Stomach (tissue), 4 donors: Measurements from ENCODE around the gene SNRPD2.

Source experiments
- EP300 ChIP-seq: sonication (generic); formaldehyde crosslinking; IDR thresholded peaks from one replicate; pipeline ENCODE4 v1.6.1; 2017; ENCODE audit warnings: antibody characterized with exemption
- POLR2A ChIP-seq, 4 donors: fragments of 450-650 bp; IDR thresholded peaks; one replicate each; pipeline ENCODE4 v1.6.1; 2016; ENCODE audit warnings: antibody characterized with exemption in 4 of 4, control low read depth in 2 of 4, mild to moderate bottlenecking in 1 of 4, moderate library complexity in 1 of 4
- POLR2AphosphoS5 ChIP-seq, 3 donors: sonication (generic); formaldehyde crosslinking; IDR thresholded peaks; one replicate each; pipeline ENCODE4 v1.6.1; 2016; ENCODE audit warnings: antibody characterized with exemption in 3 of 3
- TF ChIP-seq, protein P1 (sequence below), 7 experiments: fragments of 450-650 bp in 4 of 7; fragments of 200-600 bp in 3 of 7; sonication (generic) in 3 of 7; IDR thresholded peaks; one replicate each; pipeline ENCODE4 v1.5.1; 2016 to 2019; ENCODE audit warnings: antibody characterized with exemption in 7 of 7, control low read depth in 2 of 7, mild to moderate bottlenecking in 1 of 7

GRCh38 chr19:45641274-45642105, 50.3 kb downstream of the SNRPD2 start:
- TF ChIP-seq, protein P1, sequence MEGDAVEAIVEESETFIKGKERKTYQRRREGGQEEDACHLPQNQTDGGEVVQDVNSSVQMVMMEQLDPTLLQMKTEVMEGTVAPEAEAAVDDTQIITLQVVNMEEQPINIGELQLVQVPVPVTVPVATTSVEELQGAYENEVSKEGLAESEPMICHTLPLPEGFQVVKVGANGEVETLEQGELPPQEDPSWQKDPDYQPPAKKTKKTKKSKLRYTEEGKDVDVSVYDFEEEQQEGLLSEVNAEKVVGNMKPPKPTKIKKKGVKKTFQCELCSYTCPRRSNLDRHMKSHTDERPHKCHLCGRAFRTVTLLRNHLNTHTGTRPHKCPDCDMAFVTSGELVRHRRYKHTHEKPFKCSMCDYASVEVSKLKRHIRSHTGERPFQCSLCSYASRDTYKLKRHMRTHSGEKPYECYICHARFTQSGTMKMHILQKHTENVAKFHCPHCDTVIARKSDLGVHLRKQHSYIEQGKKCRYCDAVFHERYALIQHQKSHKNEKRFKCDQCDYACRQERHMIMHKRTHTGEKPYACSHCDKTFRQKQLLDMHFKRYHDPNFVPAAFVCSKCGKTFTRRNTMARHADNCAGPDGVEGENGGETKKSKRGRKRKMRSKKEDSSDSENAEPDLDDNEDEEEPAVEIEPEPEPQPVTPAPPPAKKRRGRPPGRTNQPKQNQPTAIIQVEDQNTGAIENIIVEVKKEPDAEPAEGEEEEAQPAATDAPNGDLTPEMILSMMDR (IDR thresholded peaks at IDR 0.05), result no peak
- no peak for TF ChIP-seq POLR2AphosphoS5 (IDR thresholded peaks at IDR 0.05)
- TF ChIP-seq POLR2A (IDR thresholded peaks at IDR 0.05), result no peak
- TF ChIP-seq EP300, result no peak
